Measurements from ENCODE around the gene C6orf89. TPM values are rescaled to one million over a fixed set of nuclear protein-coding genes. Genes with fewer than 3 reads are reported as not detected.

The C6orf89 gene
- total and polyA plus RNA-seq, 8 donors, result 11.6 to 39.2 (median 30.6) TPM

DNA sequence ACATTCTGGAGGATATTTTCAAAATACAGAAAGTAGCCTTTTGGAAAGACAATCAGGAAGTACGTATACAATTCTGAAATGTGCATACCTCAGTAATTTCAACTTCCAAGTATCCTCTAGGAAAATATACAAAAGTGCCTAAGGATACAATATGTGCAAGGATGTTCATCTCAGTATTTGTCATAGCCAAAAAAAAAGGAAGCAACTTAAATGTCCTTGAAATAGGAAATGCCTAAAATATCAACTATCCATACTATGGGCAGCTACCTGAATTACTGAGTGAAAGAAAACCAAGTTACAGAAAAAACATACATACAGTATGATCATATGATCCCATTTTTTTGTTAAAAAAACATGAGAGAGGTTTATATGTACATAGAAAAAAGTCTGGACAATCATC lies 12.6 kb upstream of the C6orf89 start:
- TF ChIP-seq, protein P1, sequence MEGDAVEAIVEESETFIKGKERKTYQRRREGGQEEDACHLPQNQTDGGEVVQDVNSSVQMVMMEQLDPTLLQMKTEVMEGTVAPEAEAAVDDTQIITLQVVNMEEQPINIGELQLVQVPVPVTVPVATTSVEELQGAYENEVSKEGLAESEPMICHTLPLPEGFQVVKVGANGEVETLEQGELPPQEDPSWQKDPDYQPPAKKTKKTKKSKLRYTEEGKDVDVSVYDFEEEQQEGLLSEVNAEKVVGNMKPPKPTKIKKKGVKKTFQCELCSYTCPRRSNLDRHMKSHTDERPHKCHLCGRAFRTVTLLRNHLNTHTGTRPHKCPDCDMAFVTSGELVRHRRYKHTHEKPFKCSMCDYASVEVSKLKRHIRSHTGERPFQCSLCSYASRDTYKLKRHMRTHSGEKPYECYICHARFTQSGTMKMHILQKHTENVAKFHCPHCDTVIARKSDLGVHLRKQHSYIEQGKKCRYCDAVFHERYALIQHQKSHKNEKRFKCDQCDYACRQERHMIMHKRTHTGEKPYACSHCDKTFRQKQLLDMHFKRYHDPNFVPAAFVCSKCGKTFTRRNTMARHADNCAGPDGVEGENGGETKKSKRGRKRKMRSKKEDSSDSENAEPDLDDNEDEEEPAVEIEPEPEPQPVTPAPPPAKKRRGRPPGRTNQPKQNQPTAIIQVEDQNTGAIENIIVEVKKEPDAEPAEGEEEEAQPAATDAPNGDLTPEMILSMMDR (IDR thresholded peaks at IDR 0.05), result no peak
- peak overlapping the region in 1 of 4 donors; percentile 94 for H3K4me3 ChIP-seq
- 89 to 95% methylated on average over 1 of the region's 1 CpG for WGBS, 2 donors
- peak overlapping the region in 1 of 4 donors; percentile 94 for H3K27ac ChIP-seq
- DNase-seq, result no peak
- no peak for FAIRE-seq
- ATAC-seq, result no peak
- H3K9me3 ChIP-seq, result no peaks in the 10 kb centered on the region
- intact Hi-C loops (cut with DNase I), result no loop called here
- no peaks in the 10 kb centered on the region for H3K36me3 ChIP-seq
- peaks cover 4 to 27% (median 8%) of the 10 kb centered on the region in 3 donors for H3K4me1 ChIP-seq
- no peaks in the 10 kb centered on the region for H3K27me3 ChIP-seq

DNA sequence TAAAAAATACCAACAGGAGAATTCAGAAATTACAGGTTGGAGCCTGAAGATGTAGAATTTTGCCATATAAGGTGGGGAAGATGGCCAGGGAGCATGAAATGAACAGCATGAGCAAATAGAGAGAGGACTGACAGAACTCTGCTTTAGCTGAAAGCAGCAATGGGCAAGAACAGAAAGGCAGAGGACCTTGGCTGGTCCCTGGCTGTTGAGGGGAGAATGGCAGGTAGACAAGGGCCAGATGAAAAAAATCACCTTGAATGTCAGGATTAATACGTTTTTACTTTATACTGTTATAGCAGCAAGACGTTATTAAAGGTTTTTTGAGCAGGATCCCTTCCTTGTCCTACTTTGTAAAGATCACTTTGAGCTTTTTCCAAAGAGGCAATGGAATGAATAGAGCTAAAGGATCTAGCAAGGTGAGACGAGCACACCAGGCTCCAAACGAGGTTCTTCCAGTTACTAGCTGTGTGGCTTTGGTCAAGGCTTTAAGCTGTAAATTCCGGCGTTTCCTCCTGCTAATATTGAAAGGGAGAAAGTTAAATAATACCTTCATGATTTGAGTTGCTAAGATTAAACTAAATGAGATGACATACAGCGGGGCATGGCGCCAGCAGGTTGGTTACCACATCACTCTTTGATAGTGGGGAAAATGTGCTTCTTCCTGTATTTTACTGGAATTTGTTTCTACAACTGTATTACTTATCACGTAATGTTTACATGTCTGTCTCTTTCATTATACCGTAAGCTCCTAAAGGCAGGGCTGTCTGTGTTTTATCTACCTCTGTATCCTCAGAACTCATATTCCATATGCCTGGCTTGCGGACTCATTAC lies 11.9 kb upstream of the C6orf89 start:
- Histone ChIP-seq H3K4me3 (peak overlapping the region; percentile 85 to 99 (median 90)), H3K27me3 (no peaks in the 10 kb centered on the region), H3K27ac (peak overlapping the region; percentile 83 to 94 (median 88)), H3K4me1 (peaks cover 4 to 27% (median 8%) of the 10 kb centered on the region in 3 donors), H3K36me3 (no peaks in the 10 kb centered on the region), H3K9me3 (no peaks in the 10 kb centered on the region)
- WGBS, 2 donors, result 3% methylated on average over 11 of the region's 11 CpGs
- FAIRE-seq, result no peak
- TF ChIP-seq, protein P1 (IDR thresholded peaks at IDR 0.05), result no peak
- DNase-seq, result peak in 5 of 6 donors; percentile 45 to 80 (median 62)
- intact Hi-C loops (cut with DNase I), result no loop called here
- ATAC-seq, result peak; percentile 41 to 65 (median 44)

- intact Hi-C loops (cut with DNase I), result no loop called here
Measured at GRCh38 chr6:36874443-36875249, 11.1 kb upstream of the C6orf89 start, which contains the start of gene PPIL1. PPIL1 (minus strand) TSS chr6:36874803; CDS start chr6:36874772, 31 bp downstream.

GRCh38 chr6:36875250-36875633 lies 10.5 kb upstream of the C6orf89 start:
- Histone ChIP-seq H3K27me3 (no peaks in the 10 kb centered on the region), H3K4me1 (peaks cover 4 to 27% (median 8%) of the 10 kb centered on the region in 3 donors), H3K36me3 (no peaks in the 10 kb centered on the region), H3K9me3 (no peaks in the 10 kb centered on the region), H3K27ac (peak overlapping the region in 3 of 4 donors; percentile 83 to 94 (median 85)), H3K4me3 (peak overlapping the region; percentile 85 to 99 (median 90))
- peak in 1 of 4 donors; percentile 5 for ATAC-seq
- no peak for FAIRE-seq
- 24 to 34% methylated on average over 6 of the region's 6 CpGs for whole genome bisulfite sequencing, 2 donors
- intact Hi-C loops (cut with DNase I), result no loop called here
- no peak for DNase-seq
- TF ChIP-seq, protein P1 (IDR thresholded peaks at IDR 0.05), result no peak

More at GRCh38 chr6:36874443-36875249, 11.1 kb upstream of the C6orf89 start, which contains the start of gene PPIL1:
- H3K9me3 ChIP-seq, result no peaks in the 10 kb centered on the region
- no peaks in the 10 kb centered on the region for H3K36me3 ChIP-seq
- FAIRE-seq, result peak; percentile 71
- peak within 1 kb of the TSS; percentile 85 to 99 (median 90) for H3K4me3 ChIP-seq
- 0 to 1% methylated on average over 54 of the region's 54 CpGs for WGBS, 2 donors
- ATAC-seq, result peak; percentile 88 to 94 (median 92)
- TF ChIP-seq, protein P1 (IDR thresholded peaks at IDR 0.05), result no peak
- DNase-seq, result peak; percentile 80 to 93 (median 87)
- no peaks in the 10 kb centered on the region for H3K27me3 ChIP-seq
- H3K4me1 ChIP-seq, result peaks cover 4 to 27% (median 8%) of the 10 kb centered on the region in 3 donors
- peak within 1 kb of the TSS; percentile 83 to 94 (median 88) for H3K27ac ChIP-seq

Data from pancreas (tissue), 10 donors.